Adipocyte (in vitro differentiated cells): Measurements from ENCODE around the gene PYROXD2.

ENCODE experiments used
- DNase-seq: peaks from one replicate; pipeline ENCODE4 v3.0.0-alpha.2; 2015; ENCODE audit warnings: low read depth
- H3K27me3 ChIP-seq: replicated peaks from 2 replicates; pipeline ENCODE4 v1.7.0; 2013; ENCODE audit warnings: mild to moderate bottlenecking, low read length, moderate library complexity; ENCODE audit not compliant: control insufficient read depth, insufficient read depth
- H3K36me3 ChIP-seq: 2 replicates; pipeline ENCODE4 v1.7.0; 2013; ENCODE audit warnings: low read length, mild to moderate bottlenecking, moderate library complexity; ENCODE audit not compliant: control insufficient read depth, insufficient read depth, severe bottlenecking
- H3K4me1 ChIP-seq: 2 replicates; pipeline ENCODE4 v1.7.0; 2013; ENCODE audit warnings: mild to moderate bottlenecking, low read length, moderate library complexity; ENCODE audit not compliant: control insufficient read depth, insufficient read depth
- H3K4me3 ChIP-seq: 2 replicates; pipeline ENCODE4 v1.7.0; 2013; ENCODE audit warnings: mild to moderate bottlenecking, low read length, moderate library complexity
- H3K9ac ChIP-seq: 2 replicates; pipeline ENCODE4 v1.7.0; 2013; ENCODE audit warnings: mild to moderate bottlenecking, low read length, moderate library complexity
- H3K9me3 ChIP-seq: 2 replicates; pipeline ENCODE4 v1.7.0; 2013; ENCODE audit warnings: mild to moderate bottlenecking, low read length, moderate library complexity; ENCODE audit not compliant: control insufficient read depth

Gene PYROXD2

GRCh38 chr10:98410135-98410743, 4.7 kb downstream of the PYROXD2 start:
- Histone ChIP-seq H3K4me1 (peaks cover 24% of the 10 kb centered on the region), H3K27me3 (no peaks in the 10 kb centered on the region), H3K9ac (no peak overlapping the region), H3K9me3 (no peaks in the 10 kb centered on the region), H3K4me3 (no peak overlapping the region), H3K36me3 (no peaks in the 10 kb centered on the region)
- DNase-seq: no peak

GRCh38 chr10:98408799-98409198, 6.2 kb downstream of the PYROXD2 start:
- no peaks in the 10 kb centered on the region for H3K27me3 ChIP-seq
- H3K36me3 ChIP-seq: no peaks in the 10 kb centered on the region
- no peak for DNase-seq
- no peak overlapping the region for H3K4me3 ChIP-seq
- peaks cover 22% of the 10 kb centered on the region for H3K4me1 ChIP-seq
- H3K9ac ChIP-seq: no peak overlapping the region
- no peaks in the 10 kb centered on the region for H3K9me3 ChIP-seq

DNA sequence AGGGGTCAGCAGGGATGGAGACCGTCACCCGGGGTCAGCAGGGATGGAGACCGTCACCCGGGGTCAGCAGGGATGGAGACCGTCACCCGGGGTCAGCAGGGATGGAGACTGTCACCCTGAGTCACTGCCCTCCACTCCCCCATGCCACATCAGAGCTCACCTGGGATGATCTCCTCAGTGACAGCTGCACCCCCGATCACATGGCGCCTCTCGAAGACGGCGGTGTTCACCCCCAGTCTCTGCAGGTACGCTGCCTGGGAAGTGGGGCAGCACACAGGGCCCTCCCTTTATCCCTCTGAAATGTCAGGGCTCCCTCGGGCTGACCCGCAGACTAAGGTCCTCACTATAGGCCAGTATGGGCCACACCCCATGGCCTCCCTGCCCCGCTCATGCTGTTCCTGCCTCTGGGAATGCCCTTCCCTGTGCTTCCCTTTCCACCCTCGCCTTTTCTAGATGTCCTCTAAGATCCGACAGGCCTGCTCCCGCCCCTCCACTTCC, 7.2 kb downstream of the PYROXD2 start:
- no peaks in the 10 kb centered on the region for H3K27me3 ChIP-seq
- no peaks in the 10 kb centered on the region for H3K9me3 ChIP-seq
- no peak for DNase-seq
- no peak overlapping the region for H3K4me3 ChIP-seq
- H3K4me1 ChIP-seq: peaks cover 28% of the 10 kb centered on the region
- H3K36me3 ChIP-seq: no peaks in the 10 kb centered on the region
- H3K9ac ChIP-seq: no peak overlapping the region

DNA sequence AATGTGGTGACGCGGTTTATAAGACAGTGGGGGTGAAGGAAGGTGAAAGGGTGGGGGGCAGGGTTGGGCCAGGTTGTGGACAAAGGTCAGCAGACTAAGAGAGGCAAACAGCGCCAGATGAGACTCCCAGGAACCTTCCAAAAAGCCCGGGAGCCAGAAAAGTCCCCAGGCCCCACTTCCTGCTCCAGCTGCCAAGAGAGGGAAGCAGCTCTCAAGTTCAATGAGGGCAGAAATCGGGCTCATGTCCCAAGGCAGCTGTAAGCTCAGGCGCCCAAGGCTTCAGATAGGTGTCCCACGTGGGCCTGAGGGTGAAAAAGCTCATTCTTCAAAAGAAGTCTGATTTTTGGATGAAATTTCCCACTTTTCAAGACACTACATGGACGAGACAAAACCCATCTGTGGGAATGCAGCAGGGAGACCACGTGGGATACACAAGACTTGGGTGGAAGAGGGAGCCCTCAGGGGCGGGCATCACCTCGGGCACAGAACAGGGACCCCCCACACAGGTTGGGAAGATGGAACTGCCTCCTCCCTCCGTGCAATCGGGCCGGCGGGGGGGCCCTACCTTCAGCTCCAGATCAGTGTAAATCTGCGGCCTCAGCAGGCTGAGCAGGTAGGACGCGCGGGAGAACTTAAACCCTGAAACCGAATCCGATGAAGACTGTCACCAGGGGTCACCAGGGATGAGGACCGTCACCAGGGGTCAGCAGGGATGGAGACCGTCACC, 7.8 kb downstream of the PYROXD2 start:
- Histone ChIP-seq H3K9ac (no peak overlapping the region), H3K4me1 (peaks cover 27% of the 10 kb centered on the region), H3K36me3 (no peaks in the 10 kb centered on the region), H3K4me3 (no peak overlapping the region), H3K27me3 (no peaks in the 10 kb centered on the region), H3K9me3 (no peaks in the 10 kb centered on the region)
- DNase-seq: no peak

DNA sequence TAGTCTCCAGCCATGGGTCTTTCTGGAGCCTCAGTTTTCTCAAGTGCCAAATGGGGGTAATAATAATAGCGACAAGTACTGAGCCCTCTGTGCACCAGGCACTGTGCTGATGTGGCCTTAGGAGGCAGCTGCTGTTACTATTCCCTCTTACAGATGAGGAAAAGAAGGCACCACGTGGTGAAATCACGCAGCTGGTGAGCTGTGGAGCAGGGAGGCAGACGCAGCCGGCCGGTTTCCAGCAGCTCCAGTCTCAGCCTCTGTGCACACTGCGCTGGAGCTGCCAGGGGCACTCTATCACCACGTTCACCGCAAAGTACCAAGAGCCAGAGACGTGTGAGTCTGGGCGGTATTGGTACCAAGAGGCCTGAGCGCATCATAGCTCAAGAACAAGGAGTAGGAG, 9.6 kb downstream of the PYROXD2 start:
- no peak for DNase-seq
- Histone ChIP-seq H3K9me3 (no peaks in the 10 kb centered on the region), H3K9ac (no peak overlapping the region), H3K27me3 (no peaks in the 10 kb centered on the region), H3K36me3 (no peaks in the 10 kb centered on the region), H3K4me1 (peaks cover 19% of the 10 kb centered on the region), H3K4me3 (no peak overlapping the region)

- Histone ChIP-seq H3K9ac (peak overlapping the region; percentile 73), H3K9me3 (no peaks in the 10 kb centered on the region), H3K36me3 (no peaks in the 10 kb centered on the region), H3K4me1 (peaks cover 19% of the 10 kb centered on the region), H3K27me3 (no peaks in the 10 kb centered on the region), H3K4me3 (peak overlapping the region; percentile 67)
- peak; percentile 51 for DNase-seq
Observed at GRCh38 chr10:98404571-98405359, 10.2 kb downstream of the PYROXD2 start.

- peak; percentile 48 for DNase-seq
- Histone ChIP-seq H3K27me3 (no peaks in the 10 kb centered on the region), H3K36me3 (no peaks in the 10 kb centered on the region), H3K9me3 (no peaks in the 10 kb centered on the region), H3K4me3 (peak overlapping the region; percentile 67), H3K4me1 (peaks cover 19% of the 10 kb centered on the region), H3K9ac (peak overlapping the region; percentile 73)
Observed at GRCh38 chr10:98403812-98404504, 11.0 kb downstream of the PYROXD2 start.

GRCh38 chr10:98402931-98403718, 11.9 kb downstream of the PYROXD2 start:
- no peak for DNase-seq
- Histone ChIP-seq H3K27me3 (no peaks in the 10 kb centered on the region), H3K9ac (peak overlapping the region; percentile 73), H3K4me3 (no peak overlapping the region), H3K36me3 (no peaks in the 10 kb centered on the region), H3K4me1 (peaks cover 19% of the 10 kb centered on the region), H3K9me3 (no peaks in the 10 kb centered on the region)

DNA sequence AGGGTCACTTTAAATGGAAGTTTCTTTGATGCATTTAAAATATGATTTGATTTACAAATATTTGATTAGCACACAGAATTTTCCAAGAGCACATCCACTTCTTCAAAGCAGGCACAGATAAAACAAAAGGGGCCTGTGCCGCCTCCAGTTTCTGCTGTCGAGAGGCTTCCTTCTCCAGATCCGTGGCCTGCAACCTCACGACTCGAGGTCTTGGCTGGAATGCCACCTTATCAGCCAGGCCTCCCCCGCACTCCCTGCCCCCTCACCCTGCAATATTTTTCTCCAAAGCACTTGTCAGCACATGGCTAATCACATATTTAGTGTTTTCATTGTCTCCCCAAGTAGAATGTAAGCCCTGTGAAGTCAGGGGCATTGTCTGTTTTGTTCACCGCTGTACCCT, 12.5 kb downstream of the PYROXD2 start:
- DNase-seq: no peak
- Histone ChIP-seq H3K9ac (no peak overlapping the region), H3K9me3 (no peaks in the 10 kb centered on the region)

DNA sequence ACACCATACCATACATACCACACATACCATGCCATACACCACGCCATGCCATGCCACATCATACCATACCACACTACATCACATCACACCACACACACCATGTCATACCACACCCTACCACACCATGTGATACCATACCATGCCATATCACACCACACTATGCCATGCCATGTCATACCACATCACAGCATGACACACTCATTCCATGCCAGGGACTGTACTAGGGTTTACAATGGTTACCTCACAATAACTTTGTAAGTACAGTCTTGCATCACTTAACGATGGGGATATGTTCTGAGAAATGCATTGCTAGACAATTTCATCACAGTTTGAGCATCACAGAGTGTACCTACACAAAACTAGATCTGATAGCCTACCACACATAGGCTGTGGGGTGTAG, 14.5 kb downstream of the PYROXD2 start:
- Histone ChIP-seq H3K27me3 (no peaks in the 10 kb centered on the region), H3K36me3 (no peaks in the 10 kb centered on the region), H3K9ac (no peak overlapping the region), H3K9me3 (no peaks in the 10 kb centered on the region), H3K4me1 (peaks cover 19% of the 10 kb centered on the region), H3K4me3 (no peak overlapping the region)
- peak; percentile 14 for DNase-seq

More for the DNA sequence above, 12.5 kb downstream of the PYROXD2 start:
- no peaks in the 10 kb centered on the region for H3K27me3 ChIP-seq
- H3K4me1 ChIP-seq: peaks cover 19% of the 10 kb centered on the region
- H3K4me3 ChIP-seq: no peak overlapping the region
- H3K36me3 ChIP-seq: no peaks in the 10 kb centered on the region
